Esophagus mucosa (tissue), 1 donor: Measurements from ENCODE around the gene IRF4. TPM values are rescaled to one million over a fixed set of nuclear protein-coding genes. Genes with fewer than 3 reads are reported as not detected.

Source experiments
- total RNA-seq: library from RNA; stranded (reverse); gene quantifications from one replicate; pipeline ENCODE4 v1.2.4, GENCODE V29; 2023
- donor health status: DM: yes; HTN: yes; CAD: no.

The IRF4 gene
- total RNA-seq, 1 donor from 2014 or later: 1.1 TPM

Other genes starting within 250 kb of the IRF4 start
- gene DUSP22, start 99.3 kb upstream of the IRF4 start, total RNA-seq: 40.1 TPM